Endodermal cell (in vitro differentiated cells): Measurements from ENCODE around the gene KCNC1. TPM values are rescaled to one million over a fixed set of nuclear protein-coding genes. Genes with fewer than 3 reads are reported as not detected.

Experiments
- DNase-seq: peaks from one replicate; pipeline ENCODE4 v3.0.0-alpha.2; 2017
- H3K27ac ChIP-seq: 2 replicates; pipeline ENCODE4 v1.5.1; 2013; ENCODE audit warnings: mild to moderate bottlenecking, low read depth, low read length, moderate library complexity
- H3K27me3 ChIP-seq: 2 replicates; pipeline ENCODE4 v1.6.1; 2013; ENCODE audit warnings: mild to moderate bottlenecking, low read length, moderate library complexity; ENCODE audit not compliant: insufficient read depth, control insufficient read depth, poor library complexity, severe bottlenecking
- H3K36me3 ChIP-seq: 2 replicates; pipeline ENCODE4 v1.7.0; 2013; ENCODE audit warnings: mild to moderate bottlenecking, low read length, moderate library complexity; ENCODE audit not compliant: control insufficient read depth, insufficient read depth
- H3K4me1 ChIP-seq: one replicate; pipeline ENCODE4 v1.7.0; 2013; ENCODE audit warnings: low read length; ENCODE audit not compliant: control insufficient read depth, insufficient read depth
- H3K4me3 ChIP-seq: 2 replicates; pipeline ENCODE4 v1.5.1; 2013; ENCODE audit warnings: mild to moderate bottlenecking, low read length, moderate library complexity
- H3K9ac ChIP-seq: 2 replicates; pipeline ENCODE4 v1.6.1; 2013; ENCODE audit warnings: mild to moderate bottlenecking, low read length, moderate library complexity; ENCODE audit not compliant: poor library complexity, severe bottlenecking; ENCODE audit errors: extremely low read depth
- H3K9me3 ChIP-seq: 2 replicates; pipeline ENCODE4 v1.6.1; 2013; ENCODE audit warnings: mild to moderate bottlenecking, low read length, moderate library complexity; ENCODE audit not compliant: control insufficient read depth
- H3K27ac Mint-ChIP-seq: 2 replicates; pipeline ENCODE4 v1.8.0; 2020; ENCODE audit warnings: mixed read lengths
- H3K27me3 Mint-ChIP-seq: 2 replicates; pipeline ENCODE4 v1.8.0; 2021; ENCODE audit warnings: mild to moderate bottlenecking, mixed read lengths; ENCODE audit not compliant: insufficient read depth
- H3K36me3 Mint-ChIP-seq: 2 replicates; pipeline ENCODE4 v1.8.0; 2020; ENCODE audit warnings: low read depth, mixed read lengths
- H3K4me1 Mint-ChIP-seq: 2 replicates; pipeline ENCODE4 v1.8.0; 2020; ENCODE audit warnings: mixed read lengths
- H3K4me3 Mint-ChIP-seq: 2 replicates; pipeline ENCODE4 v1.8.0; 2020; ENCODE audit warnings: mild to moderate bottlenecking, moderate library complexity, mixed read lengths
- H3K9me3 Mint-ChIP-seq: 2 replicates; pipeline ENCODE4 v1.8.0; 2020; ENCODE audit warnings: mild to moderate bottlenecking, mixed read lengths
- CTCF ChIP-seq: fragments of 200-600 bp; sonication (generic); conservative IDR thresholded peaks from 2 replicates; pipeline ENCODE4 v1.5.0; 2021; ENCODE audit warnings: antibody characterized with exemption, mild to moderate bottlenecking
- WGBS, 2 experiments: methylation state at CpG; one replicate each; pipeline versions ENCODE4 v1.1.5 to v1.1.7; 2013; ENCODE audit warnings: missing lambda C conversion rate in 2 of 2, mixed read lengths in 1 of 2; ENCODE audit not compliant: insufficient coverage in 1 of 2, insufficient read length in 1 of 2; 5-methylcytosine and 5-hydroxymethylcytosine counted together
- total RNA-seq, 2 donors: library from RNA; stranded (reverse); fragmentation: NEBNext Ultra II Directional in 1 of 2; extraction: Animal tissue kit (Norgen Biotek cat#: 25700) in 1 of 2; gene quantifications; 2 replicates in 1 of 2; 3 replicates in 1 of 2; pipeline ENCODE4 v1.2.1, GENCODE V29; 2021

The KCNC1 gene
- total RNA-seq, 2 donors from 2014 or later, result not detected

- H3K36me3 Mint-ChIP-seq, result no peaks in the 10 kb centered on the region
- H3K27ac ChIP-seq, result no peak overlapping the region
- H3K4me3 Mint-ChIP-seq, result no peak overlapping the region
- no peak overlapping the region for H3K4me3 ChIP-seq
- TF ChIP-seq CTCF, result no peak
- H3K27me3 Mint-ChIP-seq, result no peaks in the 10 kb centered on the region
- H3K9me3 Mint-ChIP-seq, result no peaks in the 10 kb centered on the region
- no peaks in the 10 kb centered on the region for H3K4me1 ChIP-seq
- H3K9ac ChIP-seq, result no peak overlapping the region
- WGBS, 2 experiments, result 60 to 73% methylated on average over 3 to 4 of the region's 4 CpGs
- no peaks in the 10 kb centered on the region for H3K9me3 ChIP-seq
- H3K27ac Mint-ChIP-seq, result no peak overlapping the region
- no peaks in the 10 kb centered on the region for H3K36me3 ChIP-seq
- H3K4me1 Mint-ChIP-seq, result no peaks in the 10 kb centered on the region
- H3K27me3 ChIP-seq, result no peaks in the 10 kb centered on the region
- no peak for DNase-seq
These were observed 81.8 kb downstream of the KCNC1 start for GRCh38 chr11:17816232-17816931.

GRCh38 chr11:17821648-17822400 lies 87.2 kb downstream of the KCNC1 start:
- no peak overlapping the region for H3K4me3 Mint-ChIP-seq
- H3K27ac Mint-ChIP-seq, result no peak overlapping the region
- WGBS, 2 experiments, result 97 to 100% methylated on average over 2 to 4 of the region's 4 CpGs
- peaks cover 4% of the 10 kb centered on the region for H3K4me1 Mint-ChIP-seq
- no peaks in the 10 kb centered on the region for H3K36me3 ChIP-seq
- H3K27me3 ChIP-seq, result no peaks in the 10 kb centered on the region
- peaks cover 3% of the 10 kb centered on the region for H3K4me1 ChIP-seq
- H3K4me3 ChIP-seq, result no peak overlapping the region
- no peaks in the 10 kb centered on the region for H3K27me3 Mint-ChIP-seq
- no peak for TF ChIP-seq CTCF
- no peak overlapping the region for H3K9ac ChIP-seq
- no peak for DNase-seq
- H3K9me3 Mint-ChIP-seq, result no peaks in the 10 kb centered on the region
- no peaks in the 10 kb centered on the region for H3K36me3 Mint-ChIP-seq
- no peak overlapping the region for H3K27ac ChIP-seq
- H3K9me3 ChIP-seq, result no peaks in the 10 kb centered on the region

DNA sequence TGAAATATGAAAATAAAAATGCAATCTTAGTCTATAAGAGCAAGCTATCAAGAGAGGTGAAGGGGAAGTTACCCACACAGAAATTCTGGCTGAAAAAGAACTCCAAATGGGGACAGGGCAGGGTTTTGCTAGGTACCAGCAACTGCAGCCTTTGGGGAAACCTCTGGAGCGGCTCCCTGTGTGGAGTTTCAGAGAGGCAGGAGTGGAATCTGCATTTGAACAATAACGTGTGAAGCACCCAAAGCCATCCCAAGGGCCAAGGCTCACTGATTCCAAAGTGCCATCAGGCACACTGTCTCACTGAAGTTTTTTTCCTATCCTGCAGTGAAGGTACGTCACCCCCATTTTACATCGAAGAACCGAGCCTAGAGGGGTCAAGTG lies 87.8 kb downstream of the KCNC1 start:
- H3K4me1 ChIP-seq, result peaks cover 3% of the 10 kb centered on the region
- H3K4me1 Mint-ChIP-seq, result peaks cover 4% of the 10 kb centered on the region
- no peak overlapping the region for H3K4me3 ChIP-seq
- no peaks in the 10 kb centered on the region for H3K9me3 Mint-ChIP-seq
- H3K27ac ChIP-seq, result no peak overlapping the region
- DNase-seq, result peak; percentile 67
- no peaks in the 10 kb centered on the region for H3K36me3 ChIP-seq
- H3K27me3 Mint-ChIP-seq, result no peaks in the 10 kb centered on the region
- H3K4me3 Mint-ChIP-seq, result no peak overlapping the region
- no peak overlapping the region for H3K27ac Mint-ChIP-seq
- H3K36me3 Mint-ChIP-seq, result no peaks in the 10 kb centered on the region
- no peaks in the 10 kb centered on the region for H3K27me3 ChIP-seq
- TF ChIP-seq CTCF, result no peak
- no peak overlapping the region for H3K9ac ChIP-seq
- no peaks in the 10 kb centered on the region for H3K9me3 ChIP-seq
- WGBS, 2 experiments, result 73% methylated on average over 4 to 5 of the region's 5 CpGs
